Thoracic aorta (tissue), 2 donors: ENCODE results near the gene SDR42E2. TPM values are rescaled to one million over a fixed set of nuclear protein-coding genes. Genes with fewer than 3 reads are reported as not detected.
"Not testable (repeated sequence)": the region's sequence is repeated elsewhere in the genome, so short reads cannot be mapped to it uniquely, and the experiment has no call there.

ENCODE experiments used
- ATAC-seq: fragments of 150-250 bp; one replicate; pipeline ENCODE4 v1.8.0; 2017; ENCODE audit warnings: low read depth; ENCODE audit not compliant: insufficient number of reproducible peaks, low FRiP score
- DNase-seq: peaks from one replicate; pipeline ENCODE4 v3.0.0-alpha.2; 2020; ENCODE audit warnings: low spot score
- H3K27ac ChIP-seq, 2 donors: fragments of 200-600 bp; sonication (generic); 1 replicate in 1 of 2; 2 replicates in 1 of 2; pipeline ENCODE4 v1.5.1; 2016; ENCODE audit warnings: mild to moderate bottlenecking in 2 of 2, moderate library complexity in 2 of 2
- H3K27me3 ChIP-seq: fragments of 200-600 bp; sonication (generic); replicated peaks from 2 replicates; pipeline ENCODE4 v1.6.0; 2016; ENCODE audit warnings: mild to moderate bottlenecking; ENCODE audit not compliant: insufficient read depth
- H3K36me3 ChIP-seq: fragments of 200-600 bp; sonication (generic); one replicate; pipeline ENCODE4 v1.5.1; 2016
- H3K4me1 ChIP-seq, 2 donors: fragments of 200-600 bp; sonication (generic); 1 replicate in 1 of 2; 2 replicates in 1 of 2; pipeline versions ENCODE4 v1.5.1 to v1.6.0; 2016; ENCODE audit warnings: low read depth in 2 of 2, mild to moderate bottlenecking in 1 of 2; ENCODE audit not compliant: control insufficient read depth in 1 of 2
- H3K4me3 ChIP-seq: fragments of 200-600 bp; sonication (generic); 2 replicates; pipeline ENCODE4 v1.5.1; 2016; ENCODE audit warnings: mild to moderate bottlenecking
- H3K9me3 ChIP-seq: fragments of 200-600 bp; sonication (generic); 2 replicates; pipeline ENCODE4 v1.5.1; 2016
- CTCF ChIP-seq: fragments of 200-600 bp; sonication (generic); IDR thresholded peaks from one replicate; pipeline ENCODE4 v1.5.1; 2019; ENCODE audit warnings: antibody characterized with exemption
- total RNA-seq, 2 donors: library from RNA; depleted of rRNA; stranded (reverse); fragments of >200 nt; gene quantifications; one replicate each; pipeline versions ENCODE4 v1.1.0 to v1.2.3, GENCODE V29; 2016

The SDR42E2 gene
- total RNA-seq, 2 donors from 2014 or later: not detected

- no peaks in the 10 kb centered on the region for H3K9me3 ChIP-seq
- H3K27me3 ChIP-seq: no peaks in the 10 kb centered on the region
- ATAC-seq (no peak), DNase-seq (no peak)
- H3K4me1 ChIP-seq: peaks cover 0 to 7% of the 10 kb centered on the region in 2 donors
- H3K27ac ChIP-seq: no peak overlapping the region
- no peak for TF ChIP-seq CTCF
- H3K36me3 ChIP-seq: no peaks in the 10 kb centered on the region
- H3K4me3 ChIP-seq: no peak overlapping the region
These were observed 39.2 kb upstream of the SDR42E2 start for GRCh38 chr16:22123146-22123545.

GRCh38 chr16:22123759-22124490 lies 38.4 kb upstream of the SDR42E2 start:
- no peaks in the 10 kb centered on the region for H3K9me3 ChIP-seq
- DNase-seq: no peak
- no peaks in the 10 kb centered on the region for H3K27me3 ChIP-seq
- TF ChIP-seq CTCF: no peak
- H3K36me3 ChIP-seq: no peaks in the 10 kb centered on the region
- H3K4me1 ChIP-seq: peaks cover 0 to 7% of the 10 kb centered on the region in 2 donors
- H3K4me3 ChIP-seq: no peak overlapping the region
- no peak overlapping the region for H3K27ac ChIP-seq
- no peak for ATAC-seq

GRCh38 chr16:22124583-22125284 lies 37.6 kb upstream of the SDR42E2 start:
- no peak for DNase-seq
- Histone ChIP-seq H3K4me3 (no peak overlapping the region), H3K36me3 (no peaks in the 10 kb centered on the region), H3K4me1 (peaks cover 0 to 7% of the 10 kb centered on the region in 2 donors), H3K27me3 (no peaks in the 10 kb centered on the region), H3K9me3 (no peaks in the 10 kb centered on the region), H3K27ac (no peak overlapping the region)
- ATAC-seq: no peak
- TF ChIP-seq CTCF: no peak

GRCh38 chr16:22126037-22126558 lies 36.2 kb upstream of the SDR42E2 start:
- H3K27ac ChIP-seq: no peak overlapping the region
- DNase-seq (no peak), ATAC-seq (no peak)
- peak overlapping the region; percentile 15 for H3K4me3 ChIP-seq
- H3K9me3 ChIP-seq: no peaks in the 10 kb centered on the region
- no peaks in the 10 kb centered on the region for H3K36me3 ChIP-seq
- H3K27me3 ChIP-seq: no peaks in the 10 kb centered on the region
- TF ChIP-seq CTCF: no peak
- H3K4me1 ChIP-seq: peaks cover 0 to 7% of the 10 kb centered on the region in 2 donors

- not testable (repeated sequence) for H3K4me3 ChIP-seq, H3K9me3 ChIP-seq, DNase-seq, H3K27ac ChIP-seq, H3K4me1 ChIP-seq, H3K36me3 ChIP-seq, H3K27me3 ChIP-seq, ATAC-seq
These were observed 33.8 kb upstream of the SDR42E2 start for GRCh38 chr16:22128537-22128936.
